ENCODE results near the gene STX7. TPM values are rescaled to one million over a fixed set of nuclear protein-coding genes. Genes with fewer than 3 reads are reported as not detected.
A peak's percentile ranks its signal among the peaks of the same experiment; 100 is the strongest.

Gene STX7
- total and polyA plus RNA-seq, 2 experiments from 2014 or later = 47.2 to 59.8 TPM

DNA sequence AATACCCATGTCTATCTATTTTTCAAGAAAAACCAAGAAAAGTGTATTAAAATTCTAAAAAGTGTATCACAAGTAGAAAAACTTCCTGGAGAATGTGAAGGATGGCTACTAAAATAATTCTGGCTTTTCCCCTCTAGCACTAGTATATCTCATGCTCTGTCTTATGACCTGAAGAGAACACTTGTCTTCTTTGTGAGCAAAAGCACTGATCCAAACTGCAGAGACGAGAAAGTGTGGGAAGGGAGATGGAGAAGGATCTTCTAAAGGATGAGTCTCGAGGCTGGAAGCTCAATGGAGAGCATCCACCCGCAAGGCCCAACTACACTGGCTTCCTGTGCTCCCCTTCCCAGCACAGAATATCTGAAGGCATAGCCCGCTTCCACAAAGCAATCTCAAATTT, 23.5 kb downstream of the STX7 start:
- Histone ChIP-seq H3K4me3 (no peak overlapping the region), H3F3A (ENCODE audit: insufficient read depth) (peaks cover 34% of the 10 kb centered on the region), H3K9ac (peak overlapping the region; percentile 79), H3K9me2 (ENCODE audit: insufficient read depth) (no peaks in the 10 kb centered on the region), H3K27ac (peak overlapping the region; percentile 91), H3K27me3 (replicated peaks; ENCODE audit: insufficient read depth) (no peaks in the 10 kb centered on the region), H3K36me3 (ENCODE audit: low read depth) (peaks cover 15% of the 10 kb centered on the region; the same call in 1 of the 2 replicates), H2AFZ (0 out of 2 replicates have a peak overlapping the region, but pooled peaks have one; percentile 75), H4K20me1 (ENCODE audit: insufficient read depth) (0 out of 2 replicates have a peak, but pooled peaks cover 2% of the 10 kb centered on the region), H3K4me1 (ENCODE audit: insufficient read depth) (peaks cover 36% of the 10 kb centered on the region), H3K4me2 (ENCODE audit: unreplicated experiment) (no peak overlapping the region), H3K9me3 (ENCODE audit: low read depth) (no peaks in the 10 kb centered on the region), H3K79me2 (ENCODE audit: insufficient read depth) (peaks cover 98% of the 10 kb centered on the region)
- TF ChIP-seq EZH2 (IDR thresholded peaks at IDR 0.05; ENCODE audit: insufficient read depth, poor library complexity, severe bottlenecking) (no peak), EZH2phosphoT487 (IDR thresholded peaks at IDR 0.05; ENCODE audit: insufficient read depth, low read depth) (no peak)
- in situ Hi-C loops (cut with MboI) = loop anchor here (10.0 kb wide), 1 partner anchor 185 kb away; no protein-coding TSS in a partner anchor
- DNase-seq = no peak
- 87 to 89% methylated on average over 4 of the region's 4 CpGs for WGBS, 2 experiments (ENCODE audit: low coverage in 1 of 2, low lambda C conversion rate in 2 of 2, missing lambda C conversion rate in 2 of 2)

- Histone ChIP-seq H3K27me3 (replicated peaks; ENCODE audit: insufficient read depth) (no peaks in the 10 kb centered on the region), H3K9me2 (ENCODE audit: insufficient read depth) (no peaks in the 10 kb centered on the region), H4K20me1 (ENCODE audit: insufficient read depth) (0 out of 2 replicates have a peak, but pooled peaks cover 3% of the 10 kb centered on the region), H2AFZ (no peak overlapping the region), H3K4me2 (ENCODE audit: unreplicated experiment) (no peak overlapping the region), H3K27ac (no peak overlapping the region), H3F3A (ENCODE audit: insufficient read depth) (peaks cover 35% of the 10 kb centered on the region), H3K4me3 (no peak overlapping the region), H3K4me1 (ENCODE audit: insufficient read depth) (peaks cover 51% of the 10 kb centered on the region), H3K79me2 (ENCODE audit: insufficient read depth) (peaks cover 98% of the 10 kb centered on the region), H3K9me3 (ENCODE audit: low read depth) (no peaks in the 10 kb centered on the region), H3K36me3 (ENCODE audit: low read depth) (0 out of 2 replicates have a peak, but pooled peaks cover 6% of the 10 kb centered on the region), H3K9ac (no peak overlapping the region)
- in situ Hi-C loops (cut with MboI) = loop anchor here (10.0 kb wide), 1 partner anchor 183 kb away; no protein-coding TSS in a partner anchor
- TF ChIP-seq EZH2 (IDR thresholded peaks at IDR 0.05; ENCODE audit: insufficient read depth, poor library complexity, severe bottlenecking) (no peak), EZH2phosphoT487 (IDR thresholded peaks at IDR 0.05; ENCODE audit: insufficient read depth, low read depth) (no peak)
- WGBS, 2 experiments (ENCODE audit: low coverage in 1 of 2, low lambda C conversion rate in 2 of 2, missing lambda C conversion rate in 2 of 2) = 92 to 99% methylated on average over 4 of the region's 4 CpGs
- no peak for DNase-seq
Measured at GRCh38 chr6:132487762-132488161, 25.2 kb downstream of the STX7 start.

- Histone ChIP-seq H3K79me2 (ENCODE audit: insufficient read depth) (peaks cover 100% of the 10 kb centered on the region), H3K4me3 (no peak overlapping the region), H3K4me1 (ENCODE audit: insufficient read depth) (peaks cover 47% of the 10 kb centered on the region), H3K4me2 (ENCODE audit: unreplicated experiment) (no peak overlapping the region), H3K9me3 (ENCODE audit: low read depth) (no peaks in the 10 kb centered on the region), H2AFZ (no peak overlapping the region), H3K27me3 (replicated peaks; ENCODE audit: insufficient read depth) (no peaks in the 10 kb centered on the region), H3K9ac (no peak overlapping the region), H3K9me2 (ENCODE audit: insufficient read depth) (no peaks in the 10 kb centered on the region), H3K27ac (no peak overlapping the region), H3K36me3 (ENCODE audit: low read depth) (0 out of 2 replicates have a peak, but pooled peaks cover 6% of the 10 kb centered on the region), H3F3A (ENCODE audit: insufficient read depth) (peaks cover 19% of the 10 kb centered on the region), H4K20me1 (ENCODE audit: insufficient read depth) (0 out of 2 replicates have a peak, but pooled peaks cover 3% of the 10 kb centered on the region)
- TF ChIP-seq EZH2 (IDR thresholded peaks at IDR 0.05; ENCODE audit: insufficient read depth, poor library complexity, severe bottlenecking) (no peak), EZH2phosphoT487 (IDR thresholded peaks at IDR 0.05; ENCODE audit: insufficient read depth, low read depth) (no peak)
- in situ Hi-C loops (cut with MboI) = loop anchor here (10.0 kb wide), 1 partner anchor 180 kb away; no protein-coding TSS in a partner anchor
- 53 to 55% methylated on average over 4 of the region's 4 CpGs for WGBS, 2 experiments (ENCODE audit: low coverage in 1 of 2, low lambda C conversion rate in 2 of 2, missing lambda C conversion rate in 2 of 2)
- no peak for DNase-seq
Measured at GRCh38 chr6:132484680-132485018, 28.3 kb downstream of the STX7 start.

DNA sequence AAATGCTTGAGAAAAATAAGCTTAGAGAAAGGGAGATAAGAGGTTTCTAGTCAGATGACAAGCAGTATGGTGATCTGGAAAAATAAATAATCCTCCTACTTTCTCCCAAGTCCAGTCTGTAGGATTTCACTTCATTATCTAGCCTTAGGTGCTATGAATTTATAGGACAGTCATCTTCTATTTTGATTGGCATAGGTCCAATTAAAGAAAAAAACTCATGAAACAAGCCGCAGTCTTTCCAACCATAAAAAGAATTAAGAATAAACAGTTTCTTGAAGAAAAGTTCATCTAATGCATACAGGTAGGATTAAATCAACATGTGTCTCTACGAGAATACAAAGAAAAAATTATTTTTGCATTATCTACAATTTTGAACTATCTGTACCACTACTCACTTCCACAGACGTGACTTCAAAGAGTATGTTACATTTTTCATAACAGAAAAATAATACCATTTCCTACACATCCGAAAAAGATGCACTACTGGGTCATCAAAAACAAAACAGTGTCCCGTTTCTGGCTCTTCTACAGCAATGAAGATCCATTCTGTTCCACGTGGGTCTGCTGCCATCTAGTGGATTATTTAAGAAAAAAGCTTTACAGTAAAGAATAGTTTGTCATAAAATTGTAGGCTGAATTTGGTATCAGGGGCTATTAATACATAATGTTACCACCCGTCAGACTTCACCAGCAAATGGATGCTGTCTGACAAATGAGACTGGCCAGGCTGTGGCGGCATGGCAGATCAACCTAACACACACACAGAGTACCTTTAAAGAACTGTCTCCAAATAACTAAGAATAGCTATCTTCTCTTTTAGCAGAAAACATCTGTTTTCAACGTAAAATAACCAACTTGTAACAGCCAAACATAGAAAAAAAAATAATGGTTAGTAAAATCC, 28.9 kb downstream of the STX7 start:
- H2AFZ ChIP-seq = no peak overlapping the region
- H3K9ac ChIP-seq = no peak overlapping the region
- H3F3A ChIP-seq (ENCODE audit: insufficient read depth) = peaks cover 13% of the 10 kb centered on the region
- H3K4me2 ChIP-seq (ENCODE audit: unreplicated experiment) = peak overlapping the region; percentile 37
- H3K9me3 ChIP-seq (ENCODE audit: low read depth) = no peaks in the 10 kb centered on the region
- H3K79me2 ChIP-seq (ENCODE audit: insufficient read depth) = peaks cover 100% of the 10 kb centered on the region
- H3K4me1 ChIP-seq (ENCODE audit: insufficient read depth) = peaks cover 42% of the 10 kb centered on the region
- TF ChIP-seq EZH2 (IDR thresholded peaks at IDR 0.05; ENCODE audit: insufficient read depth, poor library complexity, severe bottlenecking) (no peak), EZH2phosphoT487 (IDR thresholded peaks at IDR 0.05; ENCODE audit: insufficient read depth, low read depth) (no peak)
- H3K27me3 ChIP-seq (replicated peaks; ENCODE audit: insufficient read depth) = no peaks in the 10 kb centered on the region
- H4K20me1 ChIP-seq (ENCODE audit: insufficient read depth) = 0 out of 2 replicates have a peak, but pooled peaks cover 3% of the 10 kb centered on the region
- no peak overlapping the region for H3K4me3 ChIP-seq
- in situ Hi-C loops (cut with MboI) = loop anchor here (10.0 kb wide), 1 partner anchor 179 kb away; no protein-coding TSS in a partner anchor
- WGBS, 2 experiments (ENCODE audit: low coverage in 1 of 2, low lambda C conversion rate in 2 of 2, missing lambda C conversion rate in 2 of 2) = 19% methylated on average over 9 of the region's 9 CpGs
- H3K9me2 ChIP-seq (ENCODE audit: insufficient read depth) = no peaks in the 10 kb centered on the region
- peak; percentile 80 for DNase-seq
- H3K36me3 ChIP-seq (ENCODE audit: low read depth) = 0 out of 2 replicates have a peak, but pooled peaks cover 6% of the 10 kb centered on the region
- H3K27ac ChIP-seq = no peak overlapping the region

Data from GM23248 (cell line).